ENCODE data around the gene C10orf67. TPM values are rescaled to one million over a fixed set of nuclear protein-coding genes. Genes with fewer than 3 reads are reported as not detected.

C10orf67 gene
- total RNA-seq, 6 experiments from 2014 or later = 0.10 to 0.88 (median 0.33) TPM

DNA sequence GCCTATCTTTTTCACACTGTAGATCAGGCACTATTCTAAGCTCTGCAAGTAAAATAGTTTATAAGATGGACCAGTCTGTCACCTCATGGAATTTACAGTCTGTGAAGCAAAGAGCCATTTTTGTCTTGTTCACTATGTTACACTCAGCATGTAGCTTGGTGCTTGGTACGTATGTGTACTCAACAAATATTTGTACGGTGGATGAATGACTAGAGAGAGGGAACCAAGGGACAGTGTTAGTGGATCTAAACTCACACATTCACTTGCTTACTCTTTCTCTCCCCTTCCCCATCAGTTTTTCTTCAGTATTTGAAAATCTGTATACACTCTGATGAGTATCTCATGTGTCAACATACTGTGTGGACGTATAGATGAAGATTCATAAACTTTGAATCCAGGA is 106.6 kb downstream of the C10orf67 start:
- no peak for DNase-seq
- H3K4me1 Mint-ChIP-seq (ENCODE audit: low read depth) = no peaks in the 10 kb centered on the region
- no peak overlapping the region for H3K27ac Mint-ChIP-seq
- no peak overlapping the region for H3K4me3 Mint-ChIP-seq
- no peaks in the 10 kb centered on the region for H3K27me3 Mint-ChIP-seq (ENCODE audit: insufficient read depth)
- H3K9me3 Mint-ChIP-seq = peaks cover 31% of the 10 kb centered on the region
- TF ChIP-seq, protein P1, sequence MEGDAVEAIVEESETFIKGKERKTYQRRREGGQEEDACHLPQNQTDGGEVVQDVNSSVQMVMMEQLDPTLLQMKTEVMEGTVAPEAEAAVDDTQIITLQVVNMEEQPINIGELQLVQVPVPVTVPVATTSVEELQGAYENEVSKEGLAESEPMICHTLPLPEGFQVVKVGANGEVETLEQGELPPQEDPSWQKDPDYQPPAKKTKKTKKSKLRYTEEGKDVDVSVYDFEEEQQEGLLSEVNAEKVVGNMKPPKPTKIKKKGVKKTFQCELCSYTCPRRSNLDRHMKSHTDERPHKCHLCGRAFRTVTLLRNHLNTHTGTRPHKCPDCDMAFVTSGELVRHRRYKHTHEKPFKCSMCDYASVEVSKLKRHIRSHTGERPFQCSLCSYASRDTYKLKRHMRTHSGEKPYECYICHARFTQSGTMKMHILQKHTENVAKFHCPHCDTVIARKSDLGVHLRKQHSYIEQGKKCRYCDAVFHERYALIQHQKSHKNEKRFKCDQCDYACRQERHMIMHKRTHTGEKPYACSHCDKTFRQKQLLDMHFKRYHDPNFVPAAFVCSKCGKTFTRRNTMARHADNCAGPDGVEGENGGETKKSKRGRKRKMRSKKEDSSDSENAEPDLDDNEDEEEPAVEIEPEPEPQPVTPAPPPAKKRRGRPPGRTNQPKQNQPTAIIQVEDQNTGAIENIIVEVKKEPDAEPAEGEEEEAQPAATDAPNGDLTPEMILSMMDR (IDR thresholded peaks at IDR 0.05) = no peak
- no peaks in the 10 kb centered on the region for H3K36me3 Mint-ChIP-seq (ENCODE audit: low read depth)

DNA sequence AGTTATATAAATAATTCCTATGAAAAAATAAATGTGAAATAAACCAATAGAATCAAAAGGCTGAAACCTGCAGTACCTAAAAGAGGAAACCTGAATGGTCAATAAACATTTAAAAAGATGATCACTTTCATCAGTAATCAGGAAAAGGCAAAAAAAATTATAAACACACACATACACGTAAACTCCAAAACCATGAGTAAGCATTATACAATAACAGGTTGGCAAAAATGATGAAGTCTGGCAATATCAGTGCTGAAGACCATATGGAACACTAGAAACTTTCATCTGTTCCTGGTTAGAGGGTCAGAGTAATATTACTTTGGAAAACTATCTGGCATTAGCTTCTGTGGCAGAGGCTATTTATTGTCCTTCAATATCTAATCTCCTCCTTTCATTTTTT is 114.0 kb downstream of the C10orf67 start:
- H3K9me3 Mint-ChIP-seq = peaks cover 18% of the 10 kb centered on the region
- H3K27me3 Mint-ChIP-seq (ENCODE audit: insufficient read depth) = no peaks in the 10 kb centered on the region
- no peaks in the 10 kb centered on the region for H3K4me1 Mint-ChIP-seq (ENCODE audit: low read depth)
- DNase-seq = no peak
- TF ChIP-seq, protein P1 (IDR thresholded peaks at IDR 0.05) = no peak
- H3K27ac Mint-ChIP-seq = no peak overlapping the region
- no peak overlapping the region for H3K4me3 Mint-ChIP-seq
- H3K36me3 Mint-ChIP-seq (ENCODE audit: low read depth) = no peaks in the 10 kb centered on the region

DNA sequence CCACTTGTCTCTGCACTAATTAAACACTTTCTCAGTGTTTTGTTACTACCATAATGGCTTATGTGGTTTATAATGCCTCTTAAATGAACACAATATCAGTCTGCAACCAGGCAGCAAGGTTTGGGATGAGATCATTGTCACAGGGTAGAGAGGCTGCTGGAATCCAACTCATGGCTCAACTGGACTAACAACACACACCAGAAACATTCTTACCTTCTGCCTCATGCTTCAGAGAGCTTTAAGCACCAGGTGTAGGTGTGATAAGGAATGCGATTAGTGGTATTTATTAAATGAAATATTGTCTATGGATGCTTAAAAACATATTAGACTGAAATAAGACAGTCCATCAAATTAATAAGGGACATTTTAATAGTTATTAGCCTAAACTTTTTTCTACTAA is 127.1 kb downstream of the C10orf67 start:
- Mint-ChIP-seq H3K4me1 (ENCODE audit: low read depth) (no peaks in the 10 kb centered on the region), H3K4me3 (no peak overlapping the region), H3K36me3 (ENCODE audit: low read depth) (no peaks in the 10 kb centered on the region), H3K9me3 (no peaks in the 10 kb centered on the region), H3K27me3 (ENCODE audit: insufficient read depth) (no peaks in the 10 kb centered on the region; the same call in 1 of the 2 replicates), H3K27ac (no peak overlapping the region)
- TF ChIP-seq, protein P1 (IDR thresholded peaks at IDR 0.05) = no peak
- DNase-seq = no peak

DNA sequence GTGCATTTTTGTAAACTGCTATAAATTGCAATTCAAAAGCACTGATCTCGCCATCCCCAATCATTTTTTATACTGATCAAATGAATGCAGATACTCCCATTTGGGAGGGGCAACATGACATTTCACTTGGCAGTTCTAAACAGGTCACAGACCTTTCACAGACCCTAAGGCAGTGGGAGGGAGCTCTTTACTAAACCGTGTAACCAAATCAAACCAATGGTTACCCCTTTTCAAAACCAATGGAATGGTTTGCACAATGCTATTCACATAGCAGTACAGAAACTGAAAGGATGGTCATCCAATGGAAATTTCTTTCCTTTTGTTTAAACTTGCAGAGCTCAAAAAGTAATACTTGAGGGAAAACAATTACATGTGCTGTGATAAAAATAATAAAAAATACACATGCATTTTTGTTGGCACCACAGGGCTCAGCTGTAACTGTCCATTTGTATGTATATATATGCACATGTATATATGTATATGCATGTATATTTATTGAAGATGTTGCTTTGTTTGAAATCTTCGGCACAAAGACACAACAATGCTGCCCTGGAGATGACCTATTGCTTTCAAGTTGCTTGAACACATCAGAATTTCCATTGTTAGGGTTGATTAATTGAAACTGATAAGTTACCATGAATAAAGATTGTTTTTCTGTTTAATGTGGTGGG is 138.5 kb downstream of the C10orf67 start:
- Mint-ChIP-seq H3K4me1 (ENCODE audit: low read depth) (no peaks in the 10 kb centered on the region), H3K36me3 (ENCODE audit: low read depth) (no peaks in the 10 kb centered on the region), H3K9me3 (no peaks in the 10 kb centered on the region; the same call in 1 of the 2 replicates), H3K27me3 (ENCODE audit: insufficient read depth) (peaks cover 10% of the 10 kb centered on the region), H3K4me3 (no peak overlapping the region), H3K27ac (no peak overlapping the region)
- TF ChIP-seq, protein P1 (IDR thresholded peaks at IDR 0.05) = no peak
- DNase-seq = no peak

DNA sequence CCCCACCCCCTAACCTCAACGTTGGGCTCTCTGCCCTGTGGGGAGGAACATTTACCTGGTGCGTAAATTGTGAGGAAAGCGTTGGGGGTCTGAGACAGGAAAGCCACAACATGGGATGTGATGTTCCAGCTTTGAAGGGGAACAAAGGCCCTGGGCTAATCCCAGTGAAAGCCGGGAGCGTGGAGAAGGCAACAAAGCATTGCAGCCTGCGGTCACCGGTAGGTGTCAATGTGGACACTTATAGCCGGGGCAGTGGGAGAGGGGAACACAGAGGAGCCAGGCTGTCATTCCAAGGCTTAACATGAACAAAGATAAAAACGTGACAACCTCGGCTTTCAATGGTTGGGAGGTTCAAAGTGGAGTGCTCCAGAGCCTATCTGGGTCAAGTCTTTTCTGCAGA is 139.8 kb downstream of the C10orf67 start:
- H3K9me3 Mint-ChIP-seq = no peaks in the 10 kb centered on the region; the same call in 1 of the 2 replicates
- H3K36me3 Mint-ChIP-seq (ENCODE audit: low read depth) = no peaks in the 10 kb centered on the region
- H3K4me3 Mint-ChIP-seq = no peak overlapping the region
- TF ChIP-seq, protein P1 (IDR thresholded peaks at IDR 0.05) = no peak
- no peaks in the 10 kb centered on the region for H3K4me1 Mint-ChIP-seq (ENCODE audit: low read depth)
- H3K27ac Mint-ChIP-seq = no peak overlapping the region
- no peak for DNase-seq
- H3K27me3 Mint-ChIP-seq (ENCODE audit: insufficient read depth) = peaks cover 21% of the 10 kb centered on the region
